ENCODE results near the gene WT1. TPM values are rescaled to one million over a fixed set of nuclear protein-coding genes. Genes with fewer than 3 reads are reported as not detected.

The WT1 gene
- total and polyA plus RNA-seq, 2 of the 13 experiments (the other 11 are each of a cell fraction or from before 2014, with no cell fraction given), result 0.15 to 0.31 TPM

GRCh38 chr11:32391956-32392553 is 43.3 kb downstream of the WT1 start (continued):
- TF ChIP-seq EED (CRISPR knock-in tag; IDR thresholded peaks at IDR 0.05) (no peak), YY1 (IDR thresholded peaks at IDR 0.05; ENCODE audit: insufficient read depth, insufficient replicate concordance, low read depth, low read length) (no peak), ZNF503 (CRISPR knock-in tag; IDR thresholded peaks at IDR 0.05) (no peak), RFX5 (IDR thresholded peaks at IDR 0.05; ENCODE audit: low read depth, low read length) (no peak), ZNF644 (CRISPR knock-in tag; IDR thresholded peaks at IDR 0.05; ENCODE audit: low read depth) (no peak), ZNF335 (CRISPR knock-in tag; IDR thresholded peaks at IDR 0.05) (no peak), RARA (CRISPR knock-in tag; IDR thresholded peaks at IDR 0.05) (no peak), ZMYM4 (CRISPR knock-in tag; IDR thresholded peaks at IDR 0.05) (no peak), ZNF296 (CRISPR knock-in tag; conservative IDR thresholded peaks at IDR 0.05) (no peak)

GRCh38 chr11:32391479-32391878 is 43.9 kb downstream of the WT1 start:
- no peak for ATAC-seq
- WGBS (ENCODE audit: low lambda C conversion rate), result 18% methylated on average over 3 of the region's 3 CpGs
- DNase-seq (ENCODE audit: low spot score), result no peak
- H4K20me1 ChIP-seq (ENCODE audit: insufficient read depth, low read length), result no peaks in the 10 kb centered on the region
- H3K9ac ChIP-seq (ENCODE audit: insufficient read depth, low read depth, low read length), result no peak overlapping the region
- FAIRE-seq, result no peak
- H3K36me3 ChIP-seq (replicated peaks in 1 of 2; ENCODE audit: control insufficient read depth in 1 of 2, insufficient read depth in 2 of 2, low read length in 2 of 2), result no peaks in the 10 kb centered on the region
- no peak overlapping the region for H2AFZ ChIP-seq (ENCODE audit: low read length)
- H3K9me3 ChIP-seq (ENCODE audit: low read length), result no peaks in the 10 kb centered on the region
- H3K4me3 ChIP-seq (replicated peaks in 1 of 3; ENCODE audit: insufficient read depth in 1 of 3, low read depth in 2 of 3, low read length in 3 of 3), result no peak overlapping the region
- no peak overlapping the region for H3K4me2 ChIP-seq (ENCODE audit: low read depth, low read length)
- ChIA-PET POLR2A (no interaction called here), CTCF (ENCODE audit: low intra/inter-chr PET ratio, low total read pairs) (no interaction called here)
- H3K4me1 ChIP-seq (ENCODE audit: insufficient read depth, low read length), result no peaks in the 10 kb centered on the region
- intact Hi-C loops (cut with micrococcal nuclease; ENCODE audit: unreplicated experiment) (no loop called here), in situ Hi-C loops (cut with HindIII; ENCODE audit: extremely low pct_ligation_motif_present, low pct_unique_long_range_greater_than_20kb) (no loop called here)
- no peak for TF ChIP-seq ZNF691 (CRISPR knock-in tag; IDR thresholded peaks at IDR 0.05; ENCODE audit: borderline replicate concordance, low read depth)
- no peak for TF ChIP-seq ZFP36 (IDR thresholded peaks at IDR 0.05; ENCODE audit: borderline replicate concordance, low read depth, low read length, partially characterized antibody)
- no peak for TF ChIP-seq CBFB (CRISPR knock-in tag; IDR thresholded peaks at IDR 0.05)
- TF ChIP-seq ZNF737 (CRISPR knock-in tag; IDR thresholded peaks at IDR 0.05; ENCODE audit: borderline replicate concordance), result no peak
- TF ChIP-seq ZNF562 (CRISPR knock-in tag; IDR thresholded peaks at IDR 0.05; ENCODE audit: borderline replicate concordance), result no peak
- no peak for TF ChIP-seq HOXA3 (CRISPR knock-in tag; IDR thresholded peaks at IDR 0.05)
- TF ChIP-seq CHCHD3 (CRISPR knock-in tag; IDR thresholded peaks at IDR 0.05), result no peak
- BruUV-seq (replicated peaks), result no TSS peak
- no peaks in the 10 kb centered on the region for H3K79me2 ChIP-seq (ENCODE audit: insufficient read depth, low read length)
- H3K27ac ChIP-seq (ENCODE audit: extremely low read length, insufficient read depth, low read length), result no peak overlapping the region
- peaks cover 0 to 11% of the 10 kb centered on the region in 2 experiments; a peak in 2 of 5 replicates for H3K27me3 ChIP-seq (ENCODE audit: control insufficient read depth in 1 of 2, insufficient read depth in 2 of 2, low read length in 2 of 2)

All from HepG2 (cell line).